ENCODE results near the gene HBE1.

Gene HBE1

GRCh38 chr11:5269715-5270147, at the start of gene HBE1:
Gene HBE1, minus strand, starts transcription at chr11:5269945. Its CDS starts 55 bp downstream, at chr11:5269890.
- ChIA-PET CTCF (no interaction called here), POLR2A (no interaction called here)
- no peak for TF ChIP-seq KLF16 (tag by site-specific recombination; IDR thresholded peaks at IDR 0.05)
- no peak for TF ChIP-seq EGR2 (tag by site-specific recombination; IDR thresholded peaks at IDR 0.05; ENCODE audit: low read depth)
- TF ChIP-seq ZNF791 (tag by site-specific recombination; IDR thresholded peaks at IDR 0.05) = no peak
- TF ChIP-seq ZNF48 (tag by site-specific recombination; IDR thresholded peaks at IDR 0.05) = no peak
- TF ChIP-seq KLF7 (tag by site-specific recombination; IDR thresholded peaks at IDR 0.05; ENCODE audit: borderline replicate concordance) = no peak
- TF ChIP-seq ZNF747 (tag by site-specific recombination; IDR thresholded peaks at IDR 0.05) = no peak
- Histone ChIP-seq H3K4me3 (ENCODE audit: low read depth, low read length) (no peak within 1 kb of the TSS), H3K9me3 (ENCODE audit: control insufficient read depth, insufficient read depth, low read depth, low read length) (no peaks in the 10 kb centered on the region), H3K4me1 (ENCODE audit: control insufficient read depth, insufficient read depth, low read length) (no peaks in the 10 kb centered on the region), H3K27ac (ENCODE audit: extremely low read depth, low read depth, low read length) (no peak within 1 kb of the TSS), H3K36me3 (ENCODE audit: control insufficient read depth in 2 of 2, insufficient read depth in 1 of 2, low read length in 2 of 2) (no peaks in the 10 kb centered on the region)

GRCh38 chr11:5317292-5317691, 47.5 kb upstream of the HBE1 start:
- no peaks in the 10 kb centered on the region for H3K36me3 ChIP-seq (ENCODE audit: control insufficient read depth in 2 of 2, insufficient read depth in 1 of 2, low read length in 2 of 2)
- no peak overlapping the region for H3K27ac ChIP-seq (ENCODE audit: extremely low read depth, low read depth, low read length)
- H3K4me3 ChIP-seq (ENCODE audit: low read depth, low read length) = no peak overlapping the region
- CTCF ChIA-PET = no interaction called here
- POLR2A ChIA-PET = no interaction called here
- no peak for TF ChIP-seq ZNF843 (tag by site-specific recombination; IDR thresholded peaks at IDR 0.05)
- TF ChIP-seq ZBTB49 (tag by site-specific recombination; IDR thresholded peaks at IDR 0.05; ENCODE audit: low read depth) = no peak
- TF ChIP-seq ZNF211 (tag by site-specific recombination; IDR thresholded peaks at IDR 0.05; ENCODE audit: low read depth) = no peak
- no peak for TF ChIP-seq ZNF132 (tag by site-specific recombination; IDR thresholded peaks at IDR 0.05; ENCODE audit: borderline replicate concordance)
- TF ChIP-seq TCF7L2 (IDR thresholded peaks at IDR 0.05; ENCODE audit: borderline replicate concordance, low read depth, low read length) = no peak
- no peak for TF ChIP-seq ZNF146 (tag by site-specific recombination; IDR thresholded peaks at IDR 0.05)
- TF ChIP-seq ZNF623 (tag by site-specific recombination; IDR thresholded peaks at IDR 0.05) = no peak
- no peak for TF ChIP-seq HIC1 (tag by site-specific recombination; IDR thresholded peaks at IDR 0.05)
- no peak for TF ChIP-seq MZF1 (tag by site-specific recombination; IDR thresholded peaks at IDR 0.05; ENCODE audit: borderline replicate concordance)
- no peak for TF ChIP-seq ZNF624 (tag by site-specific recombination; IDR thresholded peaks at IDR 0.05)
- TF ChIP-seq GFI1B (tag by site-specific recombination; IDR thresholded peaks at IDR 0.05) = no peak
- TF ChIP-seq KLF8 (tag by site-specific recombination; IDR thresholded peaks at IDR 0.05) = no peak
- TF ChIP-seq BCL11B (tag by site-specific recombination; IDR thresholded peaks at IDR 0.05; ENCODE audit: low read depth) = no peak
- TF ChIP-seq ZBTB8A (tag by site-specific recombination; IDR thresholded peaks at IDR 0.05) = no peak
- TF ChIP-seq KLF1 (tag by site-specific recombination; IDR thresholded peaks at IDR 0.05) = no peak
- TF ChIP-seq ATF2 (tag by site-specific recombination; IDR thresholded peaks at IDR 0.05; ENCODE audit: low read depth) = no peak
- TF ChIP-seq ZNF664 (tag by site-specific recombination; IDR thresholded peaks at IDR 0.05) = no peak
- TF ChIP-seq ZBTB21 (tag by site-specific recombination; IDR thresholded peaks at IDR 0.05) = no peak
- no peaks in the 10 kb centered on the region for H3K4me1 ChIP-seq (ENCODE audit: control insufficient read depth, insufficient read depth, low read length)
- H3K9me3 ChIP-seq (ENCODE audit: control insufficient read depth, insufficient read depth, low read depth, low read length) = no peaks in the 10 kb centered on the region

Data from HEK293 (cell line).